GM12878 (cell line): ENCODE results near the gene ITGB2. TPM values are rescaled to one million over a fixed set of nuclear protein-coding genes. Genes with fewer than 3 reads are reported as not detected.

Source experiments
- ATAC-seq: fragments of 200-7000 bp; cut with Tn5 transposase; 3 replicates; pipeline ENCODE4 v1.9.1; 2020; ENCODE audit warnings: mild to moderate bottlenecking, moderate library complexity
- BruUV-seq: library from RNA; stranded (reverse); fragments of 400-500 nt; replicated peaks from 2 replicates; lab custom pipeline; 2021; lab: Mats Ljungman, UMichigan
- CTCF ChIA-PET: fragments of 300-600 bp; sonication (Branson Sonifier 250); formaldehyde crosslinking; extraction: SDS; loops from one replicate; lab custom pipeline; 2021; ENCODE audit warnings: inconsistent platforms; lab: Yijun Ruan, JAX
- POLR2A ChIA-PET: fragments of 350-600 bp; formaldehyde crosslinking; extraction: SDS; loops from one replicate; lab custom pipeline; 2021; ENCODE audit warnings: inconsistent platforms; lab: Charles Lee
- RAD21 ChIA-PET: fragments of 300-600 bp; sonication (Branson Sonifier 250); formaldehyde crosslinking; loops from one replicate; lab custom pipeline; 2023; ENCODE audit warnings: antibody characterized with exemption; ENCODE audit not compliant: unreplicated experiment; lab: Charles Lee
- SMC1A ChIA-PET: fragments of 300-600 bp; sonication (Branson Sonifier 250); formaldehyde crosslinking; loops from one replicate; lab custom pipeline; 2023; ENCODE audit not compliant: unreplicated experiment, uncharacterized antibody; lab: Charles Lee
- DNase-seq: peaks from one replicate; pipeline ENCODE4 v3.0.0-alpha.2; 2011; ENCODE audit warnings: low read depth, low spot score
- FAIRE-seq: peaks from 3 replicates; lab custom pipeline; 2011; peaks lifted over from hg19 to GRCh38; lab: Jason Lieb, UNC
- H2AFZ ChIP-seq: 2 replicates; pipeline ENCODE4 v1.6.0; 2011; ENCODE audit warnings: low read depth, low read length, control low read depth; ENCODE audit not compliant: control insufficient read depth
- H3K27ac ChIP-seq: 2 replicates; pipeline ENCODE4 v1.5.1; 2011; ENCODE audit warnings: control low read depth; ENCODE audit not compliant: control insufficient read depth, insufficient read depth
- H3K27me3 ChIP-seq, 2 experiments: replicated peaks in 1 of 2; 2 replicates each; pipeline versions ENCODE4 v1.6.0 to v1.6.1; 2011; ENCODE audit warnings: low read length in 1 of 2; ENCODE audit not compliant: control insufficient read depth in 2 of 2, insufficient read depth in 2 of 2
- H3K36me3 ChIP-seq, 2 experiments: 2 replicates each; pipeline ENCODE4 v1.5.1; 2011; ENCODE audit warnings: low read length in 1 of 2; ENCODE audit not compliant: control insufficient read depth in 2 of 2, insufficient read depth in 2 of 2
- H3K4me1 ChIP-seq: 2 replicates; pipeline ENCODE4 v1.6.1; 2011; ENCODE audit warnings: mild to moderate bottlenecking, low read length, moderate library complexity, mixed read lengths; ENCODE audit not compliant: control insufficient read depth, insufficient read depth
- H3K4me2 ChIP-seq: 2 replicates; pipeline ENCODE4 v1.6.0; 2011; ENCODE audit warnings: control low read depth; ENCODE audit not compliant: control insufficient read depth, insufficient read depth
- H3K4me3 ChIP-seq: fragments of 200-600 bp; sonication (generic); 2 replicates; pipeline ENCODE4 v1.5.1; 2016
- H3K79me2 ChIP-seq: 2 replicates; pipeline ENCODE4 v1.6.0; 2011; ENCODE audit warnings: low read length; ENCODE audit not compliant: control insufficient read depth, insufficient read depth
- H3K9ac ChIP-seq: 2 replicates; pipeline ENCODE4 v1.8.0; 2011; ENCODE audit warnings: low read length, control low read depth, mixed read lengths; ENCODE audit not compliant: control insufficient read depth, insufficient read depth
- H3K9me3 ChIP-seq: replicated peaks from 3 replicates; pipeline ENCODE4 v1.5.1; 2011; ENCODE audit warnings: mild to moderate bottlenecking, low read length; ENCODE audit not compliant: control insufficient read depth, insufficient read depth
- H4K20me1 ChIP-seq: 2 replicates; pipeline ENCODE4 v1.6.0; 2011; ENCODE audit not compliant: control insufficient read depth, insufficient read depth
- BACH1 ChIP-seq: fragments of 450-650 bp; IDR thresholded peaks from 2 replicates; pipeline ENCODE4 v1.6.1; 2017; ENCODE audit warnings: mild to moderate bottlenecking, borderline replicate concordance
- CBFB ChIP-seq: IDR thresholded peaks from 2 replicates; pipeline ENCODE4 v1.6.1; 2016; ENCODE audit warnings: antibody characterized with exemption, low read depth
- CHD1 ChIP-seq: IDR thresholded peaks from 2 replicates; pipeline ENCODE4 v1.6.1; 2012; ENCODE audit warnings: low read depth, low read length, improper control_type of control experiment
- CHD4 ChIP-seq: fragments of 200-600 bp; sonication (generic); IDR thresholded peaks from 2 replicates; pipeline ENCODE4 v1.6.1; 2016; ENCODE audit warnings: mild to moderate bottlenecking
- CREB1 ChIP-seq: IDR thresholded peaks from 2 replicates; pipeline ENCODE4 v1.6.1; 2012; ENCODE audit warnings: low read depth, mild to moderate bottlenecking, inconsistent platforms
- E2F8 ChIP-seq: fragments of 450-650 bp; IDR thresholded peaks from 2 replicates; pipeline ENCODE4 v1.6.1; 2018; ENCODE audit warnings: mild to moderate bottlenecking, low read depth, moderate library complexity; ENCODE audit not compliant: partially characterized antibody
- KDM1A ChIP-seq: fragments of 200-600 bp; sonication (generic); IDR thresholded peaks from 2 replicates; pipeline ENCODE4 v1.6.1; 2016; ENCODE audit warnings: borderline replicate concordance
- POLR2A ChIP-seq: IDR thresholded peaks from 2 replicates; pipeline ENCODE4 v1.6.1; 2011; ENCODE audit warnings: low read depth, mild to moderate bottlenecking, low read length
- RAD21 ChIP-seq: IDR thresholded peaks from 2 replicates; pipeline ENCODE4 v1.6.1; 2011; ENCODE audit warnings: mild to moderate bottlenecking, low read depth, low read length, moderate library complexity; ENCODE audit not compliant: insufficient read depth
- RELA ChIP-seq: fragments of 450-650 bp; IDR thresholded peaks from 2 replicates; pipeline ENCODE4 v1.8.0; 2014; ENCODE audit warnings: borderline replicate concordance; ENCODE audit not compliant: partially characterized antibody
- RELB ChIP-seq: fragments of 450-650 bp; IDR thresholded peaks from 2 replicates; pipeline ENCODE4 v1.6.1; 2017; ENCODE audit warnings: low read depth, mild to moderate bottlenecking, moderate library complexity
- REST ChIP-seq: IDR thresholded peaks from 2 replicates; pipeline ENCODE4 v1.6.1; 2012; ENCODE audit warnings: mild to moderate bottlenecking, low read depth, low read length
- RFX5 ChIP-seq: IDR thresholded peaks from 2 replicates; pipeline ENCODE4 v1.6.1; 2011; ENCODE audit warnings: low read depth, low read length, improper control_type of control experiment
- USF1 ChIP-seq: IDR thresholded peaks from 2 replicates; pipeline ENCODE4 v1.6.1; 2011; ENCODE audit warnings: borderline replicate concordance, low read depth, mild to moderate bottlenecking, moderate library complexity, mixed read lengths, low read length; ENCODE audit not compliant: insufficient read depth; ENCODE audit errors: extremely low read length
- YY1 ChIP-seq: IDR thresholded peaks from 2 replicates; pipeline ENCODE4 v1.6.1; 2011; ENCODE audit warnings: low read depth, mild to moderate bottlenecking, low read length
- ZBED1 ChIP-seq: IDR thresholded peaks from 2 replicates; pipeline ENCODE4 v1.6.1; 2016; ENCODE audit warnings: borderline replicate concordance
- WGBS: methylation state at CpG from one replicate; pipeline ENCODE4 v1.1.6; 2016; ENCODE audit warnings: low lambda C conversion rate; ENCODE audit not compliant: insufficient replicate concordance, insufficient coverage; ENCODE audit errors: missing lambda C conversion rate; 5-methylcytosine and 5-hydroxymethylcytosine counted together
- in situ Hi-C: fragments of 300-500 bp; cut with MboI; formaldehyde crosslinking; loops from 9 replicates; pipeline ENCODE4 v1.14.3; 2018; ENCODE audit warnings: mixed read lengths
- intact Hi-C: fragments of 100-400 bp; cut with micrococcal nuclease; formaldehyde crosslinking; loops from one replicate; pipeline ENCODE4 v1.14.2; 2022; ENCODE audit not compliant: unreplicated experiment
- polyA plus RNA-seq, 11 experiments: library from polyadenylated mRNA; depleted of rRNA in 4 of 11; unstranded in 6 of 11; stranded (reverse) in 5 of 11; fragments of >200 nt; fragmentation: Nextera tagmentation in 4 of 11; fragmentation: Illumina TruSeq in 1 of 11; extraction: Ambion mirVana in 4 of 11; extraction: Trizol in 1 of 11; gene quantifications; 1 replicate in 1 of 11; 2 replicates in 10 of 11; pipeline versions ENCODE4 v1.2.1 to v1.2.3, GENCODE V29; 2011 to 2016; ENCODE audit warnings: inconsistent platforms in 2 of 11, missing spikeins in 2 of 11, low read depth in 1 of 11
- total RNA-seq, 4 experiments: library from RNA; depleted of rRNA in 3 of 4; stranded (reverse); fragments of >200 nt in 3 of 4; fragmentation: Illumina TruSeq in 1 of 4; extraction: Trizol in 1 of 4; gene quantifications; 2 replicates each; pipeline versions ENCODE4 v1.2.1 to v1.2.3, GENCODE V29; 2013 to 2021

Gene ITGB2
- total and polyA plus RNA-seq, 10 of the 15 experiments (the other 5 are each of a cell fraction or from before 2014, with no cell fraction given): 8.0 to 172 (median 58.9) TPM

GRCh38 chr21:44862869-44863685, 57.6 kb downstream of the ITGB2 start:
- Histone ChIP-seq H3K9ac (no peak overlapping the region), H3K4me1 (peaks cover 18% of the 10 kb centered on the region), H4K20me1 (peaks cover 5% of the 10 kb centered on the region), H3K4me2 (no peak overlapping the region), H3K4me3 (no peak overlapping the region), H3K27ac (no peak overlapping the region), H2AFZ (no peak overlapping the region), H3K27me3 (no peaks in the 10 kb centered on the region), H3K36me3 (peaks cover 20 to 35% of the 10 kb centered on the region in 2 experiments), H3K79me2 (peaks cover 30% of the 10 kb centered on the region), H3K9me3 (no peaks in the 10 kb centered on the region)
- WGBS: 85% methylated on average over 25 of the region's 25 CpGs
- ChIA-PET CTCF (no interaction called here), SMC1A (no interaction called here), POLR2A (no interaction called here), RAD21 (no interaction called here)
- no TSS peak for BruUV-seq
- intact Hi-C loops: no loop called here
- FAIRE-seq: no peak
- in situ Hi-C loops: no loop called here
- DNase-seq: no peak
- ATAC-seq: no peak
- TF ChIP-seq CBFB (no peak), POLR2A (no peak), RFX5 (no peak), ZBED1 (no peak), YY1 (no peak), RELA (no peak), CREB1 (no peak), KDM1A (no peak), E2F8 (no peak), CHD4 (no peak), RELB (no peak), REST (no peak), RAD21 (no peak), USF1 (no peak), CHD1 (no peak), BACH1 (no peak)
